ENCODE results near the gene CD7.

CD7 gene

GRCh38 chr17:82269138-82269881 lies 48.1 kb downstream of the CD7 start:
- H3K9me3 ChIP-seq (ENCODE audit: insufficient read depth, low read length): no peaks in the 10 kb centered on the region
- H3K4me2 ChIP-seq (ENCODE audit: low read length): no peak overlapping the region
- 0 out of 2 replicates have a peak, but pooled peaks cover 2% of the 10 kb centered on the region for H3K27me3 ChIP-seq (ENCODE audit: low read depth, low read length)
- H2AFZ ChIP-seq (ENCODE audit: low read depth, low read length): no peak overlapping the region
- H3K79me2 ChIP-seq (ENCODE audit: low read length): peaks cover 85% of the 10 kb centered on the region
- TF ChIP-seq CTCF (IDR thresholded peaks at IDR 0.05; ENCODE audit: low read depth, low read length) (no peak), EZH2phosphoT487 (IDR thresholded peaks at IDR 0.05; ENCODE audit: low read depth) (no peak)
- no peak overlapping the region for H3K27ac ChIP-seq (ENCODE audit: low read length)
- peaks cover 54% of the 10 kb centered on the region for H3K36me3 ChIP-seq (replicated peaks; ENCODE audit: low read depth, low read length)
- no peak overlapping the region for H3K9ac ChIP-seq (ENCODE audit: low read length)
- H3K4me3 ChIP-seq (ENCODE audit: low read length): no peak overlapping the region
- peaks cover 12% of the 10 kb centered on the region for H3K4me1 ChIP-seq (ENCODE audit: low read length)
- H4K20me1 ChIP-seq (ENCODE audit: insufficient read depth, low read length): peaks cover 70% of the 10 kb centered on the region

GRCh38 chr17:82267575-82268379 lies 49.6 kb downstream of the CD7 start:
- no peak overlapping the region for H3K9ac ChIP-seq (ENCODE audit: low read length)
- H3K4me3 ChIP-seq (ENCODE audit: low read length): no peak overlapping the region

GRCh38 chr17:82266142-82266541 lies 51.3 kb downstream of the CD7 start:
- H3K4me2 ChIP-seq (ENCODE audit: low read length): no peak overlapping the region
- H3K4me1 ChIP-seq (ENCODE audit: low read length): no peaks in the 10 kb centered on the region
- no peaks in the 10 kb centered on the region for H3K9me3 ChIP-seq (ENCODE audit: insufficient read depth, low read length)
- no peak overlapping the region for H2AFZ ChIP-seq (ENCODE audit: low read depth, low read length)
- H3K79me2 ChIP-seq (ENCODE audit: low read length): peaks cover 86% of the 10 kb centered on the region
- peaks cover 74% of the 10 kb centered on the region for H3K36me3 ChIP-seq (replicated peaks; ENCODE audit: low read depth, low read length)
- no peaks in the 10 kb centered on the region for H3K27me3 ChIP-seq (ENCODE audit: low read depth, low read length)
- peaks cover 55% of the 10 kb centered on the region for H4K20me1 ChIP-seq (ENCODE audit: insufficient read depth, low read length)
- no peak overlapping the region for H3K27ac ChIP-seq (ENCODE audit: low read length)
- no peak overlapping the region for H3K9ac ChIP-seq (ENCODE audit: low read length)
- TF ChIP-seq EZH2phosphoT487 (IDR thresholded peaks at IDR 0.05; ENCODE audit: low read depth) (no peak), CTCF (IDR thresholded peaks at IDR 0.05; ENCODE audit: low read depth, low read length) (no peak)
- H3K4me3 ChIP-seq (ENCODE audit: low read length): no peak overlapping the region

More at GRCh38 chr17:82267575-82268379, 49.6 kb downstream of the CD7 start:
- Histone ChIP-seq H3K36me3 (replicated peaks; ENCODE audit: low read depth, low read length) (peaks cover 67% of the 10 kb centered on the region), H3K79me2 (ENCODE audit: low read length) (peaks cover 93% of the 10 kb centered on the region), H3K4me1 (ENCODE audit: low read length) (peaks cover 7% of the 10 kb centered on the region), H3K27ac (ENCODE audit: low read length) (no peak overlapping the region), H3K27me3 (ENCODE audit: low read depth, low read length) (no peaks in the 10 kb centered on the region), H3K4me2 (ENCODE audit: low read length) (no peak overlapping the region), H3K9me3 (ENCODE audit: insufficient read depth, low read length) (no peaks in the 10 kb centered on the region), H2AFZ (ENCODE audit: low read depth, low read length) (no peak overlapping the region), H4K20me1 (ENCODE audit: insufficient read depth, low read length) (peaks cover 70% of the 10 kb centered on the region)
- TF ChIP-seq CTCF (IDR thresholded peaks at IDR 0.05; ENCODE audit: low read depth, low read length) (no peak), EZH2phosphoT487 (IDR thresholded peaks at IDR 0.05; ENCODE audit: low read depth) (no peak)
